PC-3 (cell line): ENCODE data around the gene SERTAD3. TPM values are rescaled to one million over a fixed set of nuclear protein-coding genes. Genes with fewer than 3 reads are reported as not detected.

ENCODE experiments used
- ATAC-seq: fragments of 200-7000 bp; cut with Tn5 transposase; 2 replicates; pipeline ENCODE4 v1.9.1; 2020; ENCODE audit warnings: mild to moderate bottlenecking, moderate library complexity
- BruUV-seq: library from RNA; stranded (reverse); fragments of 400-500 nt; replicated peaks from 2 replicates; lab custom pipeline; 2021; lab: Mats Ljungman, UMichigan
- CTCF ChIA-PET: fragments of 300-600 bp; sonication (Branson Sonifier 250); formaldehyde crosslinking; loops from one replicate; lab custom pipeline; 2022; ENCODE audit warnings: antibody characterized with exemption; lab: Charles Lee
- POLR2A ChIA-PET: fragments of 300-600 bp; sonication (Branson Sonifier 250); formaldehyde crosslinking; loops from one replicate; lab custom pipeline; 2022; ENCODE audit warnings: antibody characterized with exemption; ENCODE audit not compliant: unreplicated experiment; lab: Charles Lee
- DNase-seq: peaks from one replicate; pipeline ENCODE4 v3.0.0-alpha.2; 2015
- H2AFZ ChIP-seq: fragments of 300-600 bp; sonication (generic); 2 replicates; pipeline ENCODE4 v1.6.0; 2016; ENCODE audit warnings: antibody characterized with exemption, low read length
- H3F3A ChIP-seq: fragments of 300-600 bp; sonication (generic); one replicate; pipeline ENCODE4 v1.6.0; 2017; ENCODE audit warnings: antibody characterized with exemption, low read length, control low read depth, mild to moderate bottlenecking; ENCODE audit not compliant: unreplicated experiment
- H3K27ac ChIP-seq: fragments of 300-600 bp; sonication (generic); 2 replicates; pipeline ENCODE4 v1.5.1; 2016; ENCODE audit warnings: mild to moderate bottlenecking, low read length
- H3K27me3 ChIP-seq: fragments of 300-600 bp; sonication (generic); 2 replicates; pipeline ENCODE4 v1.6.1; 2016; ENCODE audit warnings: low read length, mixed read lengths
- H3K36me3 ChIP-seq: fragments of 300-600 bp; sonication (generic); 2 replicates; pipeline ENCODE4 v1.6.1; 2016; ENCODE audit warnings: low read depth, mixed run types, low read length, mixed read lengths
- H3K4me1 ChIP-seq: fragments of 300-600 bp; sonication (generic); 2 replicates; pipeline ENCODE4 v1.5.1; 2016; ENCODE audit warnings: low read length; ENCODE audit not compliant: insufficient read depth
- H3K4me2 ChIP-seq: fragments of 300-600 bp; sonication (generic); 2 replicates; pipeline ENCODE4 v1.6.0; 2016; ENCODE audit warnings: low read length
- H3K4me3 ChIP-seq: fragments of 300-600 bp; sonication (generic); 2 replicates; pipeline ENCODE4 v1.5.1; 2016; ENCODE audit warnings: mild to moderate bottlenecking, low read length, mixed read lengths
- H3K79me2 ChIP-seq: fragments of 300-600 bp; sonication (generic); 2 replicates; pipeline ENCODE4 v1.6.1; 2017; ENCODE audit warnings: low read length, mixed read lengths
- H3K9ac ChIP-seq: fragments of 300-600 bp; sonication (generic); 2 replicates; pipeline ENCODE4 v1.6.0; 2016; ENCODE audit warnings: mild to moderate bottlenecking, low read length
- H3K9me2 ChIP-seq: fragments of 300-600 bp; sonication (generic); replicated peaks from 2 replicates; pipeline ENCODE4 v1.6.1; 2016; ENCODE audit warnings: mixed run types, low read length, mixed read lengths
- H3K9me3 ChIP-seq: fragments of 300-600 bp; sonication (generic); 2 replicates; pipeline ENCODE4 v1.6.1; 2016; ENCODE audit warnings: low read length, mixed read lengths
- H4K20me1 ChIP-seq: fragments of 300-600 bp; sonication (generic); 2 replicates; pipeline ENCODE4 v1.6.1; 2016; ENCODE audit warnings: low read length, mixed read lengths
- EZH2 ChIP-seq: fragments of 300-600 bp; sonication (generic); IDR thresholded peaks from one replicate; pipeline ENCODE4 v1.6.1; 2017; ENCODE audit warnings: antibody characterized with exemption, mild to moderate bottlenecking, low read length; ENCODE audit not compliant: unreplicated experiment
- EZH2phosphoT487 ChIP-seq: fragments of 300-600 bp; sonication (generic); IDR thresholded peaks from 2 replicates; pipeline ENCODE4 v1.6.1; 2018; ENCODE audit warnings: mild to moderate bottlenecking, antibody characterized with exemption, low read length, borderline replicate concordance
- intact Hi-C: fragments of 100-400 bp; cut with micrococcal nuclease; formaldehyde crosslinking; loops from 2 replicates; pipeline ENCODE4 v1.9.0; 2023
- total RNA-seq: library from RNA; depleted of rRNA; stranded (reverse); fragments of >200 nt; gene quantifications from 2 replicates; pipeline ENCODE4 v1.2.3, GENCODE V29; 2014
- TF ChIP-seq, protein P1 (sequence below): fragments of 300-600 bp; sonication (generic); conservative IDR thresholded peaks from 2 replicates; pipeline ENCODE4 v1.5.1; 2017; ENCODE audit warnings: antibody characterized with exemption, low read depth, mild to moderate bottlenecking, low read length

The SERTAD3 gene
- total RNA-seq, 1 experiment from 2014 or later, result 7.9 TPM

DNA sequence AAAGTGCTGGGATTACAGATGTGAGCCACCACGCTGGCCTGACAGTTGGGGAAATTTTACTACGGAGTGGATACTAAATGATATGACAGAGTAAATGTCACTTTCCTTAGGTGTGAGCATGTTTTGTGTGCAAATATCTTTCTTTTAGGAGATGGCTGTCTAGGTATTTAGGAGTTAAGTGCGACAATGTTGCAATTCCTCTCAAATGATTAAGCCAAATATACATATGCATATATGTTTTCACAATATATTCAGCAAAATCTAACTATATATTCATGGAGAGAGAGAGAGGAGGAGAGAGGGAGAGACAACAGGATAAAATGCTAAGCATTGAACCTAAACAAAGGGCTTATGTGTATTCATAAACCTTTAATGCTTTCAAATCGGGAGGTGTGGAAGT is 5.4 kb upstream of the SERTAD3 start:
- no peak overlapping the region for H3K27ac ChIP-seq
- ChIA-PET POLR2A (no interaction called here), CTCF (no interaction called here)
- H3K36me3 ChIP-seq, result no peaks in the 10 kb centered on the region
- no peak overlapping the region for H3K9ac ChIP-seq
- intact Hi-C loops, result no loop called here
- DNase-seq (no peak), ATAC-seq (no peak)
- no peaks in the 10 kb centered on the region for H3K9me3 ChIP-seq
- no peak overlapping the region for H3K4me3 ChIP-seq
- H4K20me1 ChIP-seq, result no peaks in the 10 kb centered on the region
- TF ChIP-seq EZH2phosphoT487 (no peak), EZH2 (no peak)
- TF ChIP-seq, protein P1, sequence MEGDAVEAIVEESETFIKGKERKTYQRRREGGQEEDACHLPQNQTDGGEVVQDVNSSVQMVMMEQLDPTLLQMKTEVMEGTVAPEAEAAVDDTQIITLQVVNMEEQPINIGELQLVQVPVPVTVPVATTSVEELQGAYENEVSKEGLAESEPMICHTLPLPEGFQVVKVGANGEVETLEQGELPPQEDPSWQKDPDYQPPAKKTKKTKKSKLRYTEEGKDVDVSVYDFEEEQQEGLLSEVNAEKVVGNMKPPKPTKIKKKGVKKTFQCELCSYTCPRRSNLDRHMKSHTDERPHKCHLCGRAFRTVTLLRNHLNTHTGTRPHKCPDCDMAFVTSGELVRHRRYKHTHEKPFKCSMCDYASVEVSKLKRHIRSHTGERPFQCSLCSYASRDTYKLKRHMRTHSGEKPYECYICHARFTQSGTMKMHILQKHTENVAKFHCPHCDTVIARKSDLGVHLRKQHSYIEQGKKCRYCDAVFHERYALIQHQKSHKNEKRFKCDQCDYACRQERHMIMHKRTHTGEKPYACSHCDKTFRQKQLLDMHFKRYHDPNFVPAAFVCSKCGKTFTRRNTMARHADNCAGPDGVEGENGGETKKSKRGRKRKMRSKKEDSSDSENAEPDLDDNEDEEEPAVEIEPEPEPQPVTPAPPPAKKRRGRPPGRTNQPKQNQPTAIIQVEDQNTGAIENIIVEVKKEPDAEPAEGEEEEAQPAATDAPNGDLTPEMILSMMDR, result no peak
- peaks cover 7% of the 10 kb centered on the region; the same call in 1 of the 2 replicates for H3K4me1 ChIP-seq
- no peaks in the 10 kb centered on the region for H3F3A ChIP-seq
- no peaks in the 10 kb centered on the region for H3K27me3 ChIP-seq
- no peak overlapping the region for H3K4me2 ChIP-seq
- H3K79me2 ChIP-seq, result no peaks in the 10 kb centered on the region
- H3K9me2 ChIP-seq, result no peaks in the 10 kb centered on the region
- H2AFZ ChIP-seq, result no peak overlapping the region
- BruUV-seq, result no TSS peak

DNA sequence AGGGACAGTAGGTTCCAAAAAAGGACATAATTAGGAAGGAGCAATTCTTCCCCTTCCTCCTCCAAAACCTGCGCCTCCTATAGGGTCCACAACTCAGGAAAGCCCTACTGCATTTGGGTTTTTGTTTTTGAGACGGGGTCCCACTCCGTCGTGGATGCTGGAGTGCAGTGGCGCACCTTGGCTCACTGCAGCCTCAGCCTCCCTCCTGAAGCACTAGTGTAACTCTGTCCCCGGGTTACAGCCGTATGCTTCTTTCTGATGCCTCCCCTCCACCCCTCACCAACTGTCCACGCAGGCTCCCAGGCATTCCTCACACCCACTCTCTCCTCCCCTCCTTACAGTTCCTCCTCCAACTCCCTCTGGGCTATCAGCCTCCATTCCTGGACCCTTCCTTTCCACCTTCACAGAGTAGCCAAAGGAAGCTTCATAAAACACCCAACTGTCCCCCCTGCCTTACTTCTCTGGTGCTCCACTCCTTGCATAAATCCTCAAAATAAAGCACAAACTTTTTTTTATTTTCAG is 2.2 kb upstream of the SERTAD3 start:
- intact Hi-C loops, result no loop called here
- H3K27me3 ChIP-seq, result no peaks in the 10 kb centered on the region
- no peak overlapping the region for H3K4me3 ChIP-seq
- peak overlapping the region; percentile 16; the same call in 1 of the 2 replicates for H3K27ac ChIP-seq
- H3K9me3 ChIP-seq, result no peaks in the 10 kb centered on the region
- peaks cover 9% of the 10 kb centered on the region; the same call in 1 of the 2 replicates for H4K20me1 ChIP-seq
- TF ChIP-seq, protein P1, result no peak
- TF ChIP-seq EZH2phosphoT487 (no peak), EZH2 (no peak)
- no peak overlapping the region for H3K4me2 ChIP-seq
- BruUV-seq, result no TSS peak
- H3K79me2 ChIP-seq, result peaks cover 26% of the 10 kb centered on the region
- H3F3A ChIP-seq, result no peaks in the 10 kb centered on the region
- H3K9me2 ChIP-seq, result no peaks in the 10 kb centered on the region
- CTCF ChIA-PET, result no interaction called here
- no peak overlapping the region for H3K9ac ChIP-seq
- POLR2A ChIA-PET, result no interaction called here
- DNase-seq, result no peak
- H3K4me1 ChIP-seq, result peaks cover 12% of the 10 kb centered on the region; the same call in 1 of the 2 replicates
- no peak for ATAC-seq
- no peak overlapping the region for H2AFZ ChIP-seq
- peaks cover 8% of the 10 kb centered on the region; the same call in 1 of the 2 replicates for H3K36me3 ChIP-seq

DNA sequence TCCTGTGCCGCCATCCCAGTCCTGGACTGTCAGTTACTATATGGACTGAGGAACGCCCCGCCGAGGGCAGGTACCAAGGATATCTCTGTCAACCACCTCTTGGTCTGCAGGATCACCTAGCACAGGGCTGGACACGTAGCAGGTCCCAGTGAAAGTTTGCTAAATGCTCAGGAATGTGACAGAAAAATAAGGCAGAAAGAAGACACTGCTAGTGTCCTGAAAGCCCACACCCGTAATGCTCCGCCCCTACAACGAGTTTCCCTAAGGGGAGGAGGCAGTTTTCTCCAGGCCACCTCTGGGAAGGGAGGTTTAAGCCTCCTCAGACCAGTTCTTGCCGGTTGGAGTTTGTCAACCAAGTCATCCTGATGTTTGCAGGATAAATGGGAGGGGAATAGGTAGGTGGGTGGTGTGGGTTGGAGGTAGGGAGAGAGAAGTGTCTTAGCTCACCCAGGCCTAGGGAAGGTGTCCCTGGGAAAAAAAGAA is 1.7 kb upstream of the SERTAD3 start:
- Histone ChIP-seq H3K4me1 (peaks cover 12% of the 10 kb centered on the region; the same call in 1 of the 2 replicates), H3K9me2 (no peaks in the 10 kb centered on the region), H3K4me2 (no peak overlapping the region), H3K36me3 (peaks cover 12% of the 10 kb centered on the region; the same call in 1 of the 2 replicates), H4K20me1 (peaks cover 9% of the 10 kb centered on the region; the same call in 1 of the 2 replicates), H3K4me3 (no peak overlapping the region), H3K27ac (peak overlapping the region; percentile 44; the same call in 1 of the 2 replicates), H3K9ac (no peak overlapping the region), H3K9me3 (no peaks in the 10 kb centered on the region), H3K79me2 (peaks cover 31% of the 10 kb centered on the region), H3K27me3 (no peaks in the 10 kb centered on the region), H2AFZ (no peak overlapping the region), H3F3A (no peaks in the 10 kb centered on the region)
- POLR2A ChIA-PET, result no interaction called here
- DNase-seq, result peak; percentile 55
- TF ChIP-seq EZH2phosphoT487 (no peak), EZH2 (no peak)
- TF ChIP-seq, protein P1, result no peak
- BruUV-seq, result no TSS peak
- CTCF ChIA-PET, result no interaction called here
- intact Hi-C loops, result no loop called here
- ATAC-seq, result peak; percentile 4; the same call in 1 of the 2 replicates
